ENCODE results near the gene ATP11B. TPM values are rescaled to one million over a fixed set of nuclear protein-coding genes. Genes with fewer than 3 reads are reported as not detected.

The ATP11B gene
- polyA plus RNA-seq, 1 experiment: 11.2 TPM

DNA sequence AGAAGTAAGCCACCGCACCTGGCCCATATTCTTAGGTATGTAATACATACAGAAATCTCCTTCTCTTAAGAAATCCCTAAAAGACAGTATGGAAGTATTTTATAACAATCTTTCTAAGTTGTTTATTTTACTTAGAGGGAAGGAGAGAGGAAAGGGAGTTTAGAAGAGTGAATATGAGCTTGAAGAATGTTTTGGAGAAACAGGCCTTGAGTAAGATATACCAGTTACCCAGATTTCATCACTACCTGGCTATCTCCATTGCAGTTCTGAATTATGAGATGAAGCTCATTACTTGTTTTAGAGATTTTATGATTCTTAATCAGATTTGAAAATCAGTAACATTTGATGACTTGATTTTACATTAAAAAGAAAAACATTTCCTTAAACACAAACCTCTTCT is 115.2 kb downstream of the ATP11B start:
- Histone ChIP-seq H3K27me3 (ENCODE audit: control insufficient read depth, insufficient read depth, low read length) (no peaks in the 10 kb centered on the region), H3K4me3 (ENCODE audit: low read depth, low read length) (no peak overlapping the region), H3K36me3 (ENCODE audit: control insufficient read depth, insufficient read depth, low read length) (peaks cover 4% of the 10 kb centered on the region)
- DNase-seq (ENCODE audit: low read depth): no peak
- ChIA-PET POLR2A (no interaction called here), CTCF (interaction anchor here (1.1 to 1.4 kb wide), 2 partner anchors 8 to 20 kb away, joined by 3 to 4 read pairs; no protein-coding TSS in a partner anchor)
- TF ChIP-seq, protein P1, sequence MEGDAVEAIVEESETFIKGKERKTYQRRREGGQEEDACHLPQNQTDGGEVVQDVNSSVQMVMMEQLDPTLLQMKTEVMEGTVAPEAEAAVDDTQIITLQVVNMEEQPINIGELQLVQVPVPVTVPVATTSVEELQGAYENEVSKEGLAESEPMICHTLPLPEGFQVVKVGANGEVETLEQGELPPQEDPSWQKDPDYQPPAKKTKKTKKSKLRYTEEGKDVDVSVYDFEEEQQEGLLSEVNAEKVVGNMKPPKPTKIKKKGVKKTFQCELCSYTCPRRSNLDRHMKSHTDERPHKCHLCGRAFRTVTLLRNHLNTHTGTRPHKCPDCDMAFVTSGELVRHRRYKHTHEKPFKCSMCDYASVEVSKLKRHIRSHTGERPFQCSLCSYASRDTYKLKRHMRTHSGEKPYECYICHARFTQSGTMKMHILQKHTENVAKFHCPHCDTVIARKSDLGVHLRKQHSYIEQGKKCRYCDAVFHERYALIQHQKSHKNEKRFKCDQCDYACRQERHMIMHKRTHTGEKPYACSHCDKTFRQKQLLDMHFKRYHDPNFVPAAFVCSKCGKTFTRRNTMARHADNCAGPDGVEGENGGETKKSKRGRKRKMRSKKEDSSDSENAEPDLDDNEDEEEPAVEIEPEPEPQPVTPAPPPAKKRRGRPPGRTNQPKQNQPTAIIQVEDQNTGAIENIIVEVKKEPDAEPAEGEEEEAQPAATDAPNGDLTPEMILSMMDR (IDR thresholded peaks at IDR 0.05; ENCODE audit: insufficient read depth, low read depth, low read length): no peak

DNA sequence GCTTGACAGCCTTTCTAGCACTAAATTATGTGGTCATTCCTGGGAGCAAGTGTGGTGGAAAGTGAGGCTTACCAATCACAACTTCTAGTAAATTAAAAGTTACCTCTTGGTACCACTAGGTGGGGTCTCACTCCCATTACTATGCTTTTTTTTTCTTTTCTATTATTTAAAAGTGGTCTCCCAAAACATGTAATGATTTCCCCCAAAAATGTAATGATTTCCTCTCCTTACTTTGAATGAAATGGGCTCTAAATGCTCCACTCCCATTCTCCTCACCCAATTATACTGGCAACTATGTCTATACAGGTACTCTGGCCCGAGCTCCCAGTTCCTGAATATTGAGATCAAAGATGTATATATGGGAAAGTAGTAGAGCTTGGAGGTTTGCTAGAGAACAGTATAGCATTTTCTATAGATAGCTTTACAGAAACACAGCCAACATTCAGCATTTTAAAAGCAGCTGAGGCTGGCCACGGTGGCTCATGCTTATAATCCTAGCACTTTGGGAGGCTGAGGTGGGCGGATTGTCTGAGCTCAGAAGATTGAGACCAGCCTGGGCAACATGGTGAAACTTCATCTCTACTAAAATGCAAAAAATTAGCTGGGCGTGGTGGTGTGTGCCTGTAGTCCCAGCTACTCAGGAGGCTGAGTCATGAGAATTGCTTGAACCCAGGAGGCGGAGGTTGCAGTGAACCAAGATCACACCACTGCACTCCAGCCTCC is 116.2 kb downstream of the ATP11B start:
- POLR2A ChIA-PET: interaction anchor here (0.6 kb wide), 1 partner anchor 28 kb away, joined by 7 read pairs; no protein-coding TSS in a partner anchor
- no peak overlapping the region for H3K4me3 ChIP-seq (ENCODE audit: low read depth, low read length)
- no peak for DNase-seq (ENCODE audit: low read depth)
- peaks cover 1% of the 10 kb centered on the region; the same call in 1 of the 2 replicates for H3K36me3 ChIP-seq (ENCODE audit: control insufficient read depth, insufficient read depth, low read length)
- no peaks in the 10 kb centered on the region for H3K27me3 ChIP-seq (ENCODE audit: control insufficient read depth, insufficient read depth, low read length)
- TF ChIP-seq, protein P1 (IDR thresholded peaks at IDR 0.05; ENCODE audit: insufficient read depth, low read depth, low read length): peak; percentile 42
- CTCF ChIA-PET: interaction anchor here (0.6 to 1.7 kb wide), 9 partner anchors 10 to 195 kb away, joined by 3 to 8 read pairs (median 4); partner anchors contain the start of gene MCCC1

DNA sequence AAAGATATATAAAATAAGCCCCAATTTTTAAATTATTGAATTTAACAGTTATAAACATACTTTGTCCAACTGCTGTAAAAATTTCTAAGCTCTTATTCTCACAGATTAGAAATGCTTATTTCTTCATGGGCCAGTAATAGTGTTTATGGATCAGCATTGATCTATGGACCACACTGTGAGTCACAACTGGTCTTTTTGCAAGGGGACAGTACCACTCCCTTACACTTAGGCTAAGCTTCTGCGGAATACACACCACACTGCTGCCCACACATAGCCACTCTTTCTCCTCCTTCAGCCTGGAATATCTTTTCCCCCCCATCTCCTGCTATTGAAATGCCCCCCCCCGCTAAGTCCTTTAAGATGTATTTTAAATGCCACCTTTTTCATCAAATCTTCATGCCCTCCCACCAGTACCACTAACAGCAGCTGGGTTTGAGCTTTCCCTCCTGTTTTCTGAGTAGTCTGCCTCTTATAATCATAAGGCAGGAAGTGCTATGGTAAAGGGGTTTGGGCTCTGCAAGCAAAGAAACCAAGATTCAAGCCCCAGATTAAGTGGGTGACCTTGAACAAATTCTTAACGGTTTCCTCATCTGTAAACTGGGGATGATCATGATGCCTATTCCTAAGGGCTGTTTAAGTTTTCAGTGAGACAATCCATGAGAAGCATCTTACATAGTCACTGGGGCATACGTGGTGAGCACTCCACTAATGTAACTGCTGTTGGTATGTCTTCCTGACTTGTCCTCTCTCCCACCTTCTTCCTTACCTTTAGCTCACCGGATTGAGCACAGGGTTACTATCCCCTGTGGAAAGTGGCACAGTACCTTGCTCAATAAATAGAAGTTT is 117.9 kb downstream of the ATP11B start:
- CTCF ChIA-PET: interaction anchor here (0.7 kb wide), 1 partner anchor 9 kb away, joined by 3 read pairs; no protein-coding TSS in a partner anchor
- POLR2A ChIA-PET: no interaction called here
- no peak overlapping the region for H3K4me3 ChIP-seq (ENCODE audit: low read depth, low read length)
- no peaks in the 10 kb centered on the region for H3K27me3 ChIP-seq (ENCODE audit: control insufficient read depth, insufficient read depth, low read length)
- no peaks in the 10 kb centered on the region; the same call in 1 of the 2 replicates for H3K36me3 ChIP-seq (ENCODE audit: control insufficient read depth, insufficient read depth, low read length)
- no peak for DNase-seq (ENCODE audit: low read depth)
- TF ChIP-seq, protein P1 (IDR thresholded peaks at IDR 0.05; ENCODE audit: insufficient read depth, low read depth, low read length): no peak

DNA sequence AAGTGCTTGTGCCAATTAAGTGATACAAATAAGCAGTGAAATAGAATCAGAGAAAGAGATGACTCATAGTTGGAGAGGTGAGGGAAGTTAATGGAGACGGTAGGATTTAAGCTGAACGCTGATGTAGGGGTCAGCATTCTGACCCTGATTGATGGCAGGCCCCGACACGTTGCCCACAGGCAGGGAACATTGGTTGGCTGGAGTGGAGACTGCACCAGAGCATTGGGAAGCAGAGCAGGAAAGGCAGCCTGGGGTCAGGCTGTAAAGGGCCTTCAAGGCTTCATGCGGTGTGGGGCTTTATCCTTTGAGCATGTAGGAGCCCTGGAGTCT is 118.4 kb downstream of the ATP11B start:
- no peak overlapping the region for H3K4me3 ChIP-seq (ENCODE audit: low read depth, low read length)
- no peaks in the 10 kb centered on the region for H3K36me3 ChIP-seq (ENCODE audit: control insufficient read depth, insufficient read depth, low read length)
- POLR2A ChIA-PET: no interaction called here
- TF ChIP-seq, protein P1 (IDR thresholded peaks at IDR 0.05; ENCODE audit: insufficient read depth, low read depth, low read length): no peak
- CTCF ChIA-PET: no interaction called here
- no peaks in the 10 kb centered on the region for H3K27me3 ChIP-seq (ENCODE audit: control insufficient read depth, insufficient read depth, low read length)
- no peak for DNase-seq (ENCODE audit: low read depth)

DNA sequence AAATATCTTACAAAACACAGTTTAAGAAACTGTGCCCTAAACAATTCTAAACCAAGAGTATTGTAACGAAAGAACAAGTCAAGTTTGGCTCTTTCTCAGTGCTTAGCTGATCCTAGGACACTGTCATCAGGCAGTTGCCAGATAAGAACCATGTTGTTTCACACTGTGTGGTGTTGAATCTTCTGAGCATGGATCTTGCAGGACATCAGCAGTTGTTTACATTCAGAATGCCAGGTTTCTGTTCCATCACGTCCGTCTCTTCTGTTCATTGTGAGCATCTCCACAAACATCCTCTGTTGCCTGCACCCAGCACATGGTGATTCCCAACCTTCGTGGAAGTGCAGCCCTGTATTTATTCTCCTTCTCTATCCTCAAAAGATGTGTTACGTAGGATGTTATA is 119.2 kb downstream of the ATP11B start:
- no peaks in the 10 kb centered on the region for H3K36me3 ChIP-seq (ENCODE audit: control insufficient read depth, insufficient read depth, low read length)
- POLR2A ChIA-PET: no interaction called here
- no peaks in the 10 kb centered on the region for H3K27me3 ChIP-seq (ENCODE audit: control insufficient read depth, insufficient read depth, low read length)
- TF ChIP-seq, protein P1 (IDR thresholded peaks at IDR 0.05; ENCODE audit: insufficient read depth, low read depth, low read length): no peak
- DNase-seq (ENCODE audit: low read depth): no peak
- no peak overlapping the region for H3K4me3 ChIP-seq (ENCODE audit: low read depth, low read length)
- CTCF ChIA-PET: no interaction called here

Data from BJ (cell line).